ENCODE measurements around the gene MESP2.

DNA sequence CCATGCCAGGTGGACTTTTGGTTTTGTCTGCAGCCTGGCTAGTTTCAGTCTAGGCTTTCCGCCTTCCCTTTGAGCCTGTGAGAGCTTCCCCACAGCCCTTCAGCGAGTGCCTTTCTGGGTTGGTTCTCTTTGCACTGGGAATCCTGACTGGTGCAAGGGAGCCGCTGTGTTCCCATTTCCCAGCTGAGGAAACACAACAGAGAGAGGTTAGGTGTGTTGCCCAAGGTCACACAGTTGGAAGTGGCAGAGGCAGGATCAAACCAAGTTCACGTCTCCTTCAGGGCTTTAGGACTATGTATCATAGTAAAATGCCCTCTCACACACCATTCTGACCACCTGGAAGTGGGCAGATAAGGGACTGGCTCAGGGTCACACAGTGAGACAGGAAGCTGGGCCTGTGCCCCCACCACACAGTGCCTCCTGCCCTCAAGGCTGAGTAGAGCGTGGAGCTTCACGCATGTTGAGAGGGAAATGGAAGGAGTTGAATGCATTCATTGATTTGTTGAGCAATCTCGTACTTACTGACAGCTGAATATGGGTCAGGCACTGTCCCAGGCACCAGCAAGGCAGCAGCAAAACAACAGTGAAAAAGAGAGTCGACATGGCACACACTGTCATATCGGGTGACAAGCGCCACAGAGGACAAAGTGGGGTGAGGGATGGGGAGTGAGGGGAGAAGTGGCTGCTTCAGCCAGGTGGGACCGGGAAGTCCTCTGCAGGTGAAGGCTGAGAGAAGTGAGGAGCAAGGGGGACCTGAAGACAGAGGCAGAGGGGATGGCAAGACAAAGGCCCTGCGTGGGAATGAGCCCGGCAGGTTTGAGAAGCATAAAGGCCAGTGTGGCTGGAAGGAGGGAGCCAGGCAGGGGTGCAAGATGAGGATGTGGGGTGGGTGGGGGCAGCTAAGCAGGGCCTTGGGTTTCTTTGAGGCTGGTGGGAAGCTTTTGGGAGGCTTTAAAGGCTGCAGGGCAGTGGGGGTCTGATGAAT lies 50.8 kb downstream of the MESP2 start:
- TF ChIP-seq, protein P1, sequence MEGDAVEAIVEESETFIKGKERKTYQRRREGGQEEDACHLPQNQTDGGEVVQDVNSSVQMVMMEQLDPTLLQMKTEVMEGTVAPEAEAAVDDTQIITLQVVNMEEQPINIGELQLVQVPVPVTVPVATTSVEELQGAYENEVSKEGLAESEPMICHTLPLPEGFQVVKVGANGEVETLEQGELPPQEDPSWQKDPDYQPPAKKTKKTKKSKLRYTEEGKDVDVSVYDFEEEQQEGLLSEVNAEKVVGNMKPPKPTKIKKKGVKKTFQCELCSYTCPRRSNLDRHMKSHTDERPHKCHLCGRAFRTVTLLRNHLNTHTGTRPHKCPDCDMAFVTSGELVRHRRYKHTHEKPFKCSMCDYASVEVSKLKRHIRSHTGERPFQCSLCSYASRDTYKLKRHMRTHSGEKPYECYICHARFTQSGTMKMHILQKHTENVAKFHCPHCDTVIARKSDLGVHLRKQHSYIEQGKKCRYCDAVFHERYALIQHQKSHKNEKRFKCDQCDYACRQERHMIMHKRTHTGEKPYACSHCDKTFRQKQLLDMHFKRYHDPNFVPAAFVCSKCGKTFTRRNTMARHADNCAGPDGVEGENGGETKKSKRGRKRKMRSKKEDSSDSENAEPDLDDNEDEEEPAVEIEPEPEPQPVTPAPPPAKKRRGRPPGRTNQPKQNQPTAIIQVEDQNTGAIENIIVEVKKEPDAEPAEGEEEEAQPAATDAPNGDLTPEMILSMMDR (IDR thresholded peaks at IDR 0.05) = no peak
- TF ChIP-seq, protein P2, sequence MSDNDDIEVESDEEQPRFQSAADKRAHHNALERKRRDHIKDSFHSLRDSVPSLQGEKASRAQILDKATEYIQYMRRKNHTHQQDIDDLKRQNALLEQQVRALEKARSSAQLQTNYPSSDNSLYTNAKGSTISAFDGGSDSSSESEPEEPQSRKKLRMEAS (IDR thresholded peaks at IDR 0.05; ENCODE audit: low read depth) = no peak

Measured in SK-N-SH (cell line).